Heart left ventricle (tissue), 16 donors: ENCODE results near the gene PARD3. TPM values are rescaled to one million over a fixed set of nuclear protein-coding genes. Genes with fewer than 3 reads are reported as not detected.

Source experiments
- ATAC-seq, 4 donors: fragments of 200-7000 bp; cut with Tn5 transposase; one replicate each; pipeline ENCODE4 v1.9.1; 2020 to 2022; ENCODE audit warnings: moderate library complexity in 4 of 4, mild to moderate bottlenecking in 3 of 4, moderate number of reproducible peaks in 1 of 4
- DNase-seq, 5 donors: peaks; one replicate each; pipeline ENCODE4 v3.0.0-alpha.2; 2020
- H3K27ac ChIP-seq, 12 donors: fragments of 200-600 bp; sonication (generic) in 4 of 12; one replicate each; pipeline versions ENCODE4 v1.5.0 to v1.8.0; 2016 to 2022; ENCODE audit warnings: mild to moderate bottlenecking in 2 of 12
- H3K27me3 ChIP-seq, 9 donors: fragments of 200-600 bp; sonication (generic) in 2 of 9; one replicate each; pipeline versions ENCODE4 v1.5.1 to v1.8.0; 2016 to 2022; ENCODE audit warnings: mild to moderate bottlenecking in 3 of 9
- H3K36me3 ChIP-seq, 9 donors: fragments of 200-600 bp; sonication (generic) in 2 of 9; one replicate each; pipeline versions ENCODE4 v1.5.0 to v1.8.0; 2018 to 2022; ENCODE audit warnings: mild to moderate bottlenecking in 2 of 9
- H3K4me1 ChIP-seq, 12 donors: fragments of 200-600 bp; sonication (generic) in 4 of 12; one replicate each; pipeline versions ENCODE4 v1.5.0 to v1.8.0; 2016 to 2022; ENCODE audit warnings: mild to moderate bottlenecking in 3 of 12
- H3K4me3 ChIP-seq, 12 donors: fragments of 200-600 bp; sonication (generic) in 4 of 12; one replicate each; pipeline versions ENCODE4 v1.5.0 to v1.8.0; 2017 to 2022; ENCODE audit warnings: mild to moderate bottlenecking in 9 of 12, moderate library complexity in 4 of 12
- H3K9me3 ChIP-seq, 12 donors: fragments of 200-600 bp; sonication (generic) in 4 of 12; one replicate each; pipeline versions ENCODE4 v1.5.0 to v1.8.0; 2016 to 2022; ENCODE audit warnings: mild to moderate bottlenecking in 1 of 12
- POLR2A ChIP-seq, 2 donors: fragments of 450-650 bp; IDR thresholded peaks; one replicate each; pipeline ENCODE4 v1.6.1; 2017; ENCODE audit warnings: antibody characterized with exemption in 2 of 2, mild to moderate bottlenecking in 2 of 2, moderate library complexity in 2 of 2
- WGBS, 4 donors: extraction: QIAGEN DNeasy Blood & Tissue Kit in 2 of 4; methylation state at CpG; one replicate each; pipeline versions ENCODE4 v1.1.5 to v1.1.7; 2013 to 2018; 5-methylcytosine and 5-hydroxymethylcytosine counted together
- intact Hi-C, 10 donors: fragments of 100-400 bp; cut with DNase I; formaldehyde crosslinking; loops; one replicate each; pipeline versions ENCODE4 v1.11.1 to v1.14.2; 2022
- polyA plus RNA-seq, 2 donors: library from polyadenylated mRNA; stranded (reverse); fragments of 200-250 nt; gene quantifications; one replicate each; pipeline ENCODE4 v1.2.3, GENCODE V29; 2013
- total RNA-seq, 9 donors: library from RNA; depleted of rRNA in 2 of 9; stranded (reverse); fragments of >200 nt in 2 of 9; fragmentation: NEBNext Ultra II Directional in 3 of 9; extraction: Animal tissue kit (Norgen Biotek cat#: 25700) in 3 of 9; gene quantifications; one replicate each; pipeline versions ENCODE4 v1.1.0 to v1.2.4, GENCODE V29; 2016 to 2023
- TF ChIP-seq, protein P1 (sequence below), 12 donors: fragments of 200-600 bp; sonication (generic) in 4 of 12; IDR thresholded peaks; one replicate each; pipeline versions ENCODE4 v1.5.0 to v1.8.0; 2018 to 2022; ENCODE audit warnings: antibody characterized with exemption in 12 of 12, mild to moderate bottlenecking in 5 of 12
- donor health status: ischemic (EF 13 %, LVEDD 7.1; RV severe dilation, severe dysfunction).
- donor health status: healthy with polysubstance abuse.
- donor health status: DM: no; HTN: yes; CAD: no.
- donor health status: DM: no; HTN: no; CAD: no.
- donor health status: ischemic (EF 25% LVEDD 6.9; RV normal size, moderate dysfunction).
- donor health status: ischemic (EF 25% LVEDD 5.7; RV mildly dilated, moderate dysfunction).
- donor health status: healthy.
- donor health status: DM: yes; HTN: yes; CAD: no.
- donor health status: ischemic (EF 35%, LVEDD 5.7; RV mildly dilated, moderate dysfunction).
- donor health status: nonischemic (EF 11% LVEDD 7.7; RV severe dilation, severe dysfunction).
- donor health status: DM: yes; HTN: yes; CAD: no.
- donor health status: PGD.
- donor health status: ischemic (EF 29% LVEDD 5.4; RV normal size, mild dysfunction).
- donor health status: nonischemic (EF 23%, LVEDD 6.1; RV moderate dilation, normal function).

The PARD3 gene
- total and polyA plus RNA-seq, 11 donors, result 24.8 to 69.7 (median 33.1) TPM

DNA sequence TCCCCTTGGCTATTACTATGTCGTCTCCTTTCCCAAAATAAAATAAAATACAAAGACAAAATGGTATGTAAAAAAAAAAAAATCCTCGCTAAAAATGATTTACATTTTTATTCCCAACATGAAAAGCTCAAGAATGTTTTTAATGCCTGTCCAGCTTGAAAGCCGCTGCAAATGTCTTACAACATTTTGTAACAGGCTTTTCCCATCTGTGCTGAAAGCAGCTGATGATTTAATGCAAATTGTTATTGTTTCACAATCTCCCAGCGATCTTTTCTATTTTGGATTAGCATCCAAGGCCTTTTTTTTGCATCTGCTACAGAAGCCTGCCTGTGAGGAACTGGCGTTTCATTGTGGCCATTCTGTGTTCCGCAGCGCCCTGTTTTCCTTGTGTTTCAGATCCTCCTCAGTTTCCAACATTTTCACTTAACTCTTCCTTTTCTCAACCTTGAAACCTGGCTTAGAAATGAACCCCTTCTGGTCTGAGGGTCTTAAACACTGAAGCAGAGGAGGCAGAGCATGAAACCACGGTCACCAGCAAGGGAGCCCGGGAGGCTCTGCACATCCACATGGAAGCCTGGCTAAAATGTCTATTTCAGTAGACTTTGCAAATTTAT lies 712.1 kb downstream of the PARD3 start:
- ATAC-seq (peak in 1 of 4 donors; percentile 57), DNase-seq (no peak)
- TF ChIP-seq POLR2A (IDR thresholded peaks at IDR 0.05), result no peak
- WGBS, 4 donors, result 65 to 81% (median 74%) methylated on average over 9 of the region's 9 CpGs
- no peak overlapping the region for H3K4me3 ChIP-seq
- H3K9me3 ChIP-seq, result peaks cover 0 to 15% (median 0%) of the 10 kb centered on the region in 12 donors
- H3K27ac ChIP-seq, result peak overlapping the region in 8 of 12 donors; percentile 53 to 82 (median 68)
- intact Hi-C loops, result loop anchor here in 1 of 10 donors (10.0 kb wide), 1 partner anchor 768 kb away; the partner anchor contains the start of gene NRP1
- no peaks in the 10 kb centered on the region for H3K36me3 ChIP-seq
- peaks cover 0 to 26% (median 0%) of the 10 kb centered on the region in 12 donors for H3K4me1 ChIP-seq
- no peaks in the 10 kb centered on the region for H3K27me3 ChIP-seq

DNA sequence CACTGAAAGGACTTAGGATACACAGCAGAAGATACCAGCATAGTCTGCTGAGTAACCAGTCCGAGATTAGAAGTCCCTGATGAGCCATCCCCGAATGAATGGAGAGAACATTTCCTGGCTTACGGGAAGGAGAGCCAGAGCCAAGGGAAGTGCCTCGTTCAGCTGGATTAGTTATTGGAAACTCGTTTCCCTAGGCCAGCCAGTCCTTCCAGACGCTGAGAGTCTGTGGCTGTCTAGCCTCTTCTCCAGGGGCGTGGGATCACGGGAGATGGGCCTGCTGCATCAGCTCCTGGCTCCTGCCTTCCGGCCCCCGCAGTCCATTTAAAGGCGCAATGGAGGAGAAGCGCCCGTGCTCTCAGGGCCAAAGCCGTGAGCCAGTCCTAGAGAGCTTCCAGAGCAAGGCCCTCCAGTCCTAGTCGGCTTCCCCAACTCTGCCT lies 712.8 kb downstream of the PARD3 start:
- Histone ChIP-seq H3K4me1 (peaks cover 0 to 26% (median 0%) of the 10 kb centered on the region in 12 donors), H3K9me3 (peaks cover 0 to 15% (median 0%) of the 10 kb centered on the region in 12 donors), H3K36me3 (no peaks in the 10 kb centered on the region), H3K4me3 (no peak overlapping the region), H3K27ac (peak overlapping the region in 9 of 12 donors; percentile 24 to 82 (median 65)), H3K27me3 (no peaks in the 10 kb centered on the region)
- ATAC-seq (peak; percentile 82 to 96 (median 94)), DNase-seq (peak; percentile 77 to 89 (median 80))
- intact Hi-C loops, result loop anchor here in 1 of 10 donors (10.0 kb wide), 1 partner anchor 767 kb away; the partner anchor contains the start of gene NRP1
- TF ChIP-seq, protein P1, sequence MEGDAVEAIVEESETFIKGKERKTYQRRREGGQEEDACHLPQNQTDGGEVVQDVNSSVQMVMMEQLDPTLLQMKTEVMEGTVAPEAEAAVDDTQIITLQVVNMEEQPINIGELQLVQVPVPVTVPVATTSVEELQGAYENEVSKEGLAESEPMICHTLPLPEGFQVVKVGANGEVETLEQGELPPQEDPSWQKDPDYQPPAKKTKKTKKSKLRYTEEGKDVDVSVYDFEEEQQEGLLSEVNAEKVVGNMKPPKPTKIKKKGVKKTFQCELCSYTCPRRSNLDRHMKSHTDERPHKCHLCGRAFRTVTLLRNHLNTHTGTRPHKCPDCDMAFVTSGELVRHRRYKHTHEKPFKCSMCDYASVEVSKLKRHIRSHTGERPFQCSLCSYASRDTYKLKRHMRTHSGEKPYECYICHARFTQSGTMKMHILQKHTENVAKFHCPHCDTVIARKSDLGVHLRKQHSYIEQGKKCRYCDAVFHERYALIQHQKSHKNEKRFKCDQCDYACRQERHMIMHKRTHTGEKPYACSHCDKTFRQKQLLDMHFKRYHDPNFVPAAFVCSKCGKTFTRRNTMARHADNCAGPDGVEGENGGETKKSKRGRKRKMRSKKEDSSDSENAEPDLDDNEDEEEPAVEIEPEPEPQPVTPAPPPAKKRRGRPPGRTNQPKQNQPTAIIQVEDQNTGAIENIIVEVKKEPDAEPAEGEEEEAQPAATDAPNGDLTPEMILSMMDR (IDR thresholded peaks at IDR 0.05), result no peak
- TF ChIP-seq POLR2A (IDR thresholded peaks at IDR 0.05), result no peak
- 25 to 60% (median 50%) methylated on average over 6 to 15 of the region's 15 CpGs for WGBS, 4 donors

DNA sequence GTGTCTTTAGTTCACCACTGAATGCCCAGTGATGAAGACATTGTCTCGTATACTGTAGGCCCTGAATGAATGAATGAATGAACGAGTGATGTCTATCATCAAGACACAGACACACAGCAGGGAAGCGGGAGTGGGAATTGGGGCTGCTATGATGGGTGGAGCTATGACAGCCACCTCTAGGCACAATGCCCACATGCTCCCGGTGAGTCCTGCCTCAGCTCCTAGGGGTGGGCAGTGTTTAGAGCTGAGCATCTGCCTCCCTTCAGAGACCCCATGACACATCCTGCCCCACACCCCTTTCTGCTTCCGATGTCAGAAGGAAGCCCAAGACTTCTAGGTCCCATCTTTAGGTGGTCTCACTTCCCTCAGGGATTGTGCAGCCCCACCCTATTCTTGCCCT lies 714.1 kb downstream of the PARD3 start:
- Histone ChIP-seq H3K9me3 (peaks cover 0 to 23% (median 5%) of the 10 kb centered on the region in 12 donors), H3K27me3 (no peaks in the 10 kb centered on the region), H3K27ac (peak overlapping the region in 2 of 12 donors; percentile 61 to 74), H3K36me3 (no peaks in the 10 kb centered on the region), H3K4me1 (peaks cover 0 to 26% (median 0%) of the 10 kb centered on the region in 12 donors), H3K4me3 (no peak overlapping the region)
- no peak for ATAC-seq
- intact Hi-C loops, result loop anchor here in 1 of 10 donors (10.0 kb wide), 1 partner anchor 766 kb away; the partner anchor contains the start of gene NRP1
- TF ChIP-seq POLR2A (IDR thresholded peaks at IDR 0.05), result no peak
- TF ChIP-seq, protein P1 (IDR thresholded peaks at IDR 0.05), result no peak
- no peak for DNase-seq
- 82 to 95% (median 94%) methylated on average over 5 of the region's 5 CpGs for WGBS, 4 donors

DNA sequence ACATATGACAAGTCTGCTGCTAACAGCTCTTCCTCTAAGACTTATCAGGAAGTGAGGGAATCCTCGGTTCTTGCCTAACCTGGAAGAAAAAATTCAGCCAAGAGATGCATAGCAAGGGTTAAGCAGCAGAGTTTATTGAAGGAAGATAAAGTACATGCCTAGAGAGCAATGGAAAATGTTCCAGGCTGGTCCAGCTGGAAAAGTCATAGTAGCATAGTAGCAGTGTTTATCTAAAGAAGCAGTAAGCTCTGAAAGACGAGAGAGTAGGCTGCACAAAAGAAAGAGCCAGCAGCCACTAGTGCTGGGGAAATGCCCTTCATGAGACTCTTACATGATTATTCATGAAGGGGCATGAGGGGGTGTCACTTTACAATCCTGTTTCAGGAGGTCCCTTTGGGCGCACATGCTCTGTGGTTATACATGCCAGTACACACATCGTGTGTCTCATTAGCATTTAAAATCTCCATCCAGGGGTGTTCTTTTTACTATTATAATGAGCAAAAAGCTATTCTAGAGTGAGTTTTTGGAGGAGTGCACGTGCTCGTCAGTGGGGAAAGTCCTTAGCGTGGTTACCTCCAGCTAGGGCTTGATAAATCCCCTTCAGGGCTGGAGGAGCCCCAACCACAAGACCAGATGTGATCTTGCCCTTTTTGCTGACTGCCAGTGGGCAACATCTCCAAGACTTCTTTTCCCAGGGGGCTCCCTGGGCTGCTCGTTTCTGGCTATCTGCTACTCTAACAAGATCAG lies 716.1 kb downstream of the PARD3 start:
- H3K9me3 ChIP-seq, result peaks cover 0 to 42% (median 21%) of the 10 kb centered on the region in 12 donors
- no peak overlapping the region for H3K4me3 ChIP-seq
- H3K27me3 ChIP-seq, result no peaks in the 10 kb centered on the region
- ATAC-seq (peak in 2 of 4 donors; percentile 15 to 34), DNase-seq (no peak)
- intact Hi-C loops, result no loop called here
- TF ChIP-seq, protein P1 (IDR thresholded peaks at IDR 0.05), result no peak
- no peak for TF ChIP-seq POLR2A (IDR thresholded peaks at IDR 0.05)
- H3K4me1 ChIP-seq, result peaks cover 0 to 26% (median 0%) of the 10 kb centered on the region in 12 donors
- no peaks in the 10 kb centered on the region for H3K36me3 ChIP-seq
- WGBS, 4 donors, result 56 to 69% (median 59%) methylated on average over 8 of the region's 8 CpGs
- H3K27ac ChIP-seq, result peak overlapping the region in 1 of 12 donors; percentile 15
